Measurements from ENCODE around the gene FGA.
"Not testable (repeated sequence)": the region's sequence is repeated elsewhere in the genome, so short reads cannot be mapped to it uniquely, and the experiment has no call there.

The FGA gene

DNA sequence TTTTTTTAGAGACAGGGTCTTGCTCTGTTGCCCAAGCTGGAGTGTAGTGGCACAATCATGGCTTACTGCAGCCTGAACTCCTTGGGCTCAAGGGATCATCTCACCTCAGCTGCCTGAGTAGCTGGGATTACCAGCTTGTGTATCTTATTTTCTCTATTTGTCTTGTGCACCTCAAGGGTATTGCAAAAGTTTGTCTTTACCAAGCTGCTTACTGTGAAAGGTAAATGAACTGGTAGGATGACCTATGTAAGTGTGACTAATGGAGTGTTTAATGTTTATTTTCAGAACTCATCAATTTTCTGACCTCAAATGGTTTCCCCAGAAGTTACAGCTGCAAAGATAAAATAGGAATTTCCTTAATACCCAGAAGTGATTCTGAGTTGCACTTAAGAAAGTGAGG is 5.3 kb upstream of the FGA start:
- Histone ChIP-seq H3K27ac (ENCODE audit: low read length) (no peak overlapping the region), H3K4me2 (ENCODE audit: low read length) (no peak overlapping the region), H3K4me3 (ENCODE audit: low read length) (no peak overlapping the region), H3K4me1 (ENCODE audit: low read length) (no peaks in the 10 kb centered on the region), H3K9me3 (ENCODE audit: insufficient read depth, low read length) (no peaks in the 10 kb centered on the region), H3K27me3 (ENCODE audit: low read depth, low read length) (peaks cover 1% of the 10 kb centered on the region; the same call in 1 of the 2 replicates), H2AFZ (ENCODE audit: low read depth, low read length) (no peak overlapping the region), H3K36me3 (replicated peaks; ENCODE audit: low read depth, low read length) (no peaks in the 10 kb centered on the region), H3K79me2 (ENCODE audit: low read length) (no peaks in the 10 kb centered on the region), H4K20me1 (ENCODE audit: insufficient read depth, low read length) (no peaks in the 10 kb centered on the region), H3K9ac (ENCODE audit: low read length) (no peak overlapping the region)
- TF ChIP-seq EZH2phosphoT487 (IDR thresholded peaks at IDR 0.05; ENCODE audit: low read depth) = no peak
- TF ChIP-seq, protein P1, sequence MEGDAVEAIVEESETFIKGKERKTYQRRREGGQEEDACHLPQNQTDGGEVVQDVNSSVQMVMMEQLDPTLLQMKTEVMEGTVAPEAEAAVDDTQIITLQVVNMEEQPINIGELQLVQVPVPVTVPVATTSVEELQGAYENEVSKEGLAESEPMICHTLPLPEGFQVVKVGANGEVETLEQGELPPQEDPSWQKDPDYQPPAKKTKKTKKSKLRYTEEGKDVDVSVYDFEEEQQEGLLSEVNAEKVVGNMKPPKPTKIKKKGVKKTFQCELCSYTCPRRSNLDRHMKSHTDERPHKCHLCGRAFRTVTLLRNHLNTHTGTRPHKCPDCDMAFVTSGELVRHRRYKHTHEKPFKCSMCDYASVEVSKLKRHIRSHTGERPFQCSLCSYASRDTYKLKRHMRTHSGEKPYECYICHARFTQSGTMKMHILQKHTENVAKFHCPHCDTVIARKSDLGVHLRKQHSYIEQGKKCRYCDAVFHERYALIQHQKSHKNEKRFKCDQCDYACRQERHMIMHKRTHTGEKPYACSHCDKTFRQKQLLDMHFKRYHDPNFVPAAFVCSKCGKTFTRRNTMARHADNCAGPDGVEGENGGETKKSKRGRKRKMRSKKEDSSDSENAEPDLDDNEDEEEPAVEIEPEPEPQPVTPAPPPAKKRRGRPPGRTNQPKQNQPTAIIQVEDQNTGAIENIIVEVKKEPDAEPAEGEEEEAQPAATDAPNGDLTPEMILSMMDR (IDR thresholded peaks at IDR 0.05; ENCODE audit: low read depth, low read length) = no peak

DNA sequence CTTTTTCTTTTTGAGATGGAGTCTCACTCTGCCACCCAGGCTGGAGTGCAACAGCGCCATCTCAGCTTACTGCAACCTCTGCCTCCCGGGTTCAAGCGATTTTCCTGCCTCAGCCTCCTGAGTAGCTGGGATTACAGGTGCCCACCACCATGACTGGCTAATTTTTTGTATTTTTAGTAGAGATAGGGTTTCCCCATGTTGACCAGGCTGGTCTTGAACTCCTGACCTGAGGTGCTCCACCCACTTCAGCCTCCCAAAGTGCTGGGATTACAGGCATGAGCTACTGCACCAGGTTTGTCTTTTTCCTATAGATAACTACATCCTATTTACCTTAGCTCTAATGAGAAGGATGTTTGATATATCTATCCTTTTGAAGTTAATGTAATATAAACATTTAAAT is 3.8 kb upstream of the FGA start:
- not testable (repeated sequence) for H3K27me3 ChIP-seq (ENCODE audit: low read depth, low read length); H3K27ac ChIP-seq (ENCODE audit: low read length); H3K9ac ChIP-seq (ENCODE audit: low read length); H3K9me3 ChIP-seq (ENCODE audit: insufficient read depth, low read length); H3K4me3 ChIP-seq (ENCODE audit: low read length); H3K4me2 ChIP-seq (ENCODE audit: low read length); H2AFZ ChIP-seq (ENCODE audit: low read depth, low read length); H3K79me2 ChIP-seq (ENCODE audit: low read length); H3K4me1 ChIP-seq (ENCODE audit: low read length); H3K36me3 ChIP-seq (replicated peaks; ENCODE audit: low read depth, low read length); H4K20me1 ChIP-seq (ENCODE audit: insufficient read depth, low read length)

DNA sequence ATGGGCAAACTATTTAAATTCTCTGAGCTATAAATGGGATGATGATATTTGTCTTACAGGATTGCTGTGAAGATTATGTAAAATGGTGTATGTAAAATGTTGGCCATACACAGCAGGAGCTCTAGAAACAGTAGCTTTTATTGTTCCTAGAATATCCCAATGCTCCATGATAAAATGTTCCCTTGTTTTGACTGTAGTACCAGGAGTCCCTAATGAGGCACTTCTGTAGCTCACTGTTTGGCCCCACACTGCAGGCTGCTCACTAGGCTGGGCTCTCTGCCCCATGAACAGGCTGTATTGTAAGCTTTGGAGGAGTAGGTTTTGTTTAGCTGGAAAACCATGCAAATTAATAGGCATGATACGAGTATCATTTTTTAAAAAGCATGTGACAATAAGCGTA is 3.3 kb upstream of the FGA start:
- H3K79me2 ChIP-seq (ENCODE audit: low read length) = no peaks in the 10 kb centered on the region
- H3K4me1 ChIP-seq (ENCODE audit: low read length) = no peaks in the 10 kb centered on the region
- no peaks in the 10 kb centered on the region for H3K9me3 ChIP-seq (ENCODE audit: insufficient read depth, low read length)
- H2AFZ ChIP-seq (ENCODE audit: low read depth, low read length) = no peak overlapping the region
- H3K9ac ChIP-seq (ENCODE audit: low read length) = no peak overlapping the region
- TF ChIP-seq, protein P1 (IDR thresholded peaks at IDR 0.05; ENCODE audit: low read depth, low read length) = no peak
- no peak for TF ChIP-seq EZH2phosphoT487 (IDR thresholded peaks at IDR 0.05; ENCODE audit: low read depth)
- H3K4me2 ChIP-seq (ENCODE audit: low read length) = no peak overlapping the region
- H3K36me3 ChIP-seq (replicated peaks; ENCODE audit: low read depth, low read length) = no peaks in the 10 kb centered on the region
- H4K20me1 ChIP-seq (ENCODE audit: insufficient read depth, low read length) = no peaks in the 10 kb centered on the region
- H3K4me3 ChIP-seq (ENCODE audit: low read length) = no peak overlapping the region
- no peak overlapping the region for H3K27ac ChIP-seq (ENCODE audit: low read length)
- H3K27me3 ChIP-seq (ENCODE audit: low read depth, low read length) = peaks cover 3% of the 10 kb centered on the region

DNA sequence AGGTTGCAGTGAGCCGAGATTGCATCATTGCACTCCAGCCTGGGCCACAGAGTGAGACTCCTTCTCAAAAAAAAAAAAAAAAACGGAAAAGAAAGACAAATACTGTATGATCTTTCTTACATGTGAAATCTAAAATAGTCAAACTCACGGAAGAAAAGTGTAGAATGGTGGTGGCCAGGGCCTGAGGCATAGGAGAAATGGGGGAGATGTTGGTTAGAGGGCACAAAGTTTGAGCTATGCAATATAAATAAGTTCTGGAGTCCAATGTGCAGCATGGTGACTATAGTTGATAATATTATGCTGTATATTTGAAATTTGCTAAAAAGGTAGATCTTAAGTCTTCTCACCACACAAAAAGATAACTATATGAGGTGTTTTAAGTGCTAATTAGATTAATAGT is 1.3 kb upstream of the FGA start:
- Histone ChIP-seq H3K9ac (ENCODE audit: low read length) (no peak overlapping the region), H3K4me1 (ENCODE audit: low read length) (no peaks in the 10 kb centered on the region), H3K27me3 (ENCODE audit: low read depth, low read length) (peaks cover 19% of the 10 kb centered on the region), H4K20me1 (ENCODE audit: insufficient read depth, low read length) (no peaks in the 10 kb centered on the region), H3K79me2 (ENCODE audit: low read length) (no peaks in the 10 kb centered on the region), H3K4me2 (ENCODE audit: low read length) (no peak overlapping the region), H3K9me3 (ENCODE audit: insufficient read depth, low read length) (no peaks in the 10 kb centered on the region), H3K27ac (ENCODE audit: low read length) (no peak overlapping the region), H3K4me3 (ENCODE audit: low read length) (no peak overlapping the region), H2AFZ (ENCODE audit: low read depth, low read length) (no peak overlapping the region), H3K36me3 (replicated peaks; ENCODE audit: low read depth, low read length) (no peaks in the 10 kb centered on the region)
- TF ChIP-seq EZH2phosphoT487 (IDR thresholded peaks at IDR 0.05; ENCODE audit: low read depth) = no peak
- TF ChIP-seq, protein P1 (IDR thresholded peaks at IDR 0.05; ENCODE audit: low read depth, low read length) = no peak
